Stomach (tissue), 9 donors: ENCODE measurements around the gene HPN. TPM values are rescaled to one million over a fixed set of nuclear protein-coding genes. Genes with fewer than 3 reads are reported as not detected.

ENCODE experiments used
- DNase-seq, 2 donors: peaks; one replicate each; pipeline versions ENCODE4 v3.0.0 to v3.0.0-alpha.2; 2013 to 2019
- H3K27ac ChIP-seq, 5 donors: fragments of 200-600 bp in 4 of 5; sonication (generic) in 4 of 5; one replicate each; pipeline ENCODE4 v1.5.1; 2013 to 2019; ENCODE audit warnings: mild to moderate bottlenecking in 1 of 5, moderate library complexity in 1 of 5
- H3K27me3 ChIP-seq, 3 donors: fragments of 200-600 bp; sonication (generic); one replicate each; pipeline ENCODE4 v1.5.1; 2017 to 2019; ENCODE audit warnings: mixed run types in 1 of 3
- H3K36me3 ChIP-seq, 4 donors: fragments of 200-600 bp; sonication (generic); 1 replicate in 3 of 4; 2 replicates in 1 of 4; pipeline ENCODE4 v1.5.1; 2016 to 2019
- H3K4me1 ChIP-seq, 4 donors: fragments of 200-600 bp; sonication (generic); one replicate each; pipeline ENCODE4 v1.5.1; 2016 to 2019
- H3K4me3 ChIP-seq, 4 donors: fragments of 200-600 bp; sonication (generic) in 3 of 4; one replicate each; pipeline ENCODE4 v1.5.1; 2016 to 2019; ENCODE audit warnings: mild to moderate bottlenecking in 1 of 4
- H3K9me3 ChIP-seq, 4 donors: fragments of 200-600 bp; sonication (generic); one replicate each; pipeline ENCODE4 v1.5.1; 2016 to 2019
- EP300 ChIP-seq: sonication (generic); formaldehyde crosslinking; IDR thresholded peaks from one replicate; pipeline ENCODE4 v1.6.1; 2017; ENCODE audit warnings: antibody characterized with exemption
- POLR2A ChIP-seq, 4 donors: fragments of 450-650 bp; IDR thresholded peaks; one replicate each; pipeline ENCODE4 v1.6.1; 2016; ENCODE audit warnings: antibody characterized with exemption in 4 of 4, control low read depth in 2 of 4, mild to moderate bottlenecking in 1 of 4, moderate library complexity in 1 of 4
- POLR2AphosphoS5 ChIP-seq, 3 donors: sonication (generic); formaldehyde crosslinking; IDR thresholded peaks; one replicate each; pipeline ENCODE4 v1.6.1; 2016; ENCODE audit warnings: antibody characterized with exemption in 3 of 3
- WGBS, 5 donors: extraction: QIAGEN DNeasy Blood & Tissue Kit in 3 of 5; methylation state at CpG; one replicate each; pipeline versions ENCODE4 v1.1.5 to v1.1.7; 2013 to 2018; 5-methylcytosine and 5-hydroxymethylcytosine counted together
- intact Hi-C: fragments of 100-400 bp; cut with DNase I; formaldehyde crosslinking; loops from one replicate; pipeline ENCODE4 v1.15.1; 2023; ENCODE audit warnings: low total_unique reads
- polyA plus RNA-seq, 3 donors: library from polyadenylated mRNA; stranded (reverse); fragments of 200-250 nt; gene quantifications; one replicate each; pipeline ENCODE4 v1.2.3, GENCODE V29; 2013
- total RNA-seq, 5 donors: library from RNA; depleted of rRNA; stranded (reverse); fragments of >200 nt; gene quantifications; one replicate each; pipeline versions ENCODE4 v1.1.0 to v1.2.3, GENCODE V29; 2014 to 2016
- TF ChIP-seq, protein P1 (sequence below), 7 experiments: fragments of 450-650 bp in 4 of 7; fragments of 200-600 bp in 3 of 7; sonication (generic) in 3 of 7; IDR thresholded peaks; one replicate each; pipeline ENCODE4 v1.5.1; 2016 to 2019; ENCODE audit warnings: antibody characterized with exemption in 7 of 7, control low read depth in 2 of 7, mild to moderate bottlenecking in 1 of 7
- donor health status: healthy with polysubstance abuse.
- donor health status: Bipolar disorder and iron deficiency.
- donor health status: healthy.

HPN gene
- total and polyA plus RNA-seq, 8 donors, result 14.7 to 45.2 (median 28.6) TPM; not detected in 1

DNA sequence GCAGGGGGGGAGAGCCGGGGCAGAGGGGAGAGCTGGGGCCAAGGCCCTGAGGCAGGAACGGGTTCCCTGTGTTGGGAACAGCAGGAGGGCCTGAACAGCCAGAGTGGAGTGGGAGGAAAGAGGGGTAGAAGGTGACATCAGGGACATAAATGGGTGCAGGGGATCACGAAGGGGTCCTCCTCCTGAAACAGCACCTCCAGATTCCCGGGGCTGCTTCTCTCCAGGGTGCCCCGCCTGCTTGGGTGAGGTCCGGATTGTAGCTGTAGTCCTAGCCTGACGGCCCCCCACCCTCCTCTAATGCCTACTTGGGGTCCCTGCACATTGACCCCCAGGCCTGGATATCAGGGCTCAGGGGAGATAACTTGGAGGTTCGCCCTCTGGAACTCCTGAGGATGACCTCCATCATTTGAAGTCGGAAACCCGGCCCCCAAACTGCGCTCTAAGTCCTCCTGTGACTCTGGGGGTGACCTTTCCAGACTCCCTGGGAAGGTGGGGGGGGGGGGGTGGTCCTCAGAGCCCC is 11.7 kb upstream of the HPN start:
- H3K9me3 ChIP-seq, result no peaks in the 10 kb centered on the region
- no peak for DNase-seq
- TF ChIP-seq EP300 (no peak), POLR2A (IDR thresholded peaks at IDR 0.05) (no peak), POLR2AphosphoS5 (IDR thresholded peaks at IDR 0.05) (no peak)
- TF ChIP-seq, protein P1, sequence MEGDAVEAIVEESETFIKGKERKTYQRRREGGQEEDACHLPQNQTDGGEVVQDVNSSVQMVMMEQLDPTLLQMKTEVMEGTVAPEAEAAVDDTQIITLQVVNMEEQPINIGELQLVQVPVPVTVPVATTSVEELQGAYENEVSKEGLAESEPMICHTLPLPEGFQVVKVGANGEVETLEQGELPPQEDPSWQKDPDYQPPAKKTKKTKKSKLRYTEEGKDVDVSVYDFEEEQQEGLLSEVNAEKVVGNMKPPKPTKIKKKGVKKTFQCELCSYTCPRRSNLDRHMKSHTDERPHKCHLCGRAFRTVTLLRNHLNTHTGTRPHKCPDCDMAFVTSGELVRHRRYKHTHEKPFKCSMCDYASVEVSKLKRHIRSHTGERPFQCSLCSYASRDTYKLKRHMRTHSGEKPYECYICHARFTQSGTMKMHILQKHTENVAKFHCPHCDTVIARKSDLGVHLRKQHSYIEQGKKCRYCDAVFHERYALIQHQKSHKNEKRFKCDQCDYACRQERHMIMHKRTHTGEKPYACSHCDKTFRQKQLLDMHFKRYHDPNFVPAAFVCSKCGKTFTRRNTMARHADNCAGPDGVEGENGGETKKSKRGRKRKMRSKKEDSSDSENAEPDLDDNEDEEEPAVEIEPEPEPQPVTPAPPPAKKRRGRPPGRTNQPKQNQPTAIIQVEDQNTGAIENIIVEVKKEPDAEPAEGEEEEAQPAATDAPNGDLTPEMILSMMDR (IDR thresholded peaks at IDR 0.05), result no peak
- H3K36me3 ChIP-seq, result peaks cover 10 to 49% (median 40%) of the 10 kb centered on the region in 4 donors
- H3K4me3 ChIP-seq, result peak overlapping the region; percentile 57 to 72 (median 60)
- peaks cover 0 to 27% (median 0%) of the 10 kb centered on the region in 3 donors for H3K27me3 ChIP-seq
- peaks cover 12 to 29% (median 15%) of the 10 kb centered on the region in 4 donors for H3K4me1 ChIP-seq
- intact Hi-C loops, result no loop called here
- WGBS, 5 donors, result 12 to 19% (median 17%) methylated on average over 7 to 11 of the region's 11 CpGs
- peak overlapping the region in 2 of 5 donors; percentile 37 to 65 for H3K27ac ChIP-seq

DNA sequence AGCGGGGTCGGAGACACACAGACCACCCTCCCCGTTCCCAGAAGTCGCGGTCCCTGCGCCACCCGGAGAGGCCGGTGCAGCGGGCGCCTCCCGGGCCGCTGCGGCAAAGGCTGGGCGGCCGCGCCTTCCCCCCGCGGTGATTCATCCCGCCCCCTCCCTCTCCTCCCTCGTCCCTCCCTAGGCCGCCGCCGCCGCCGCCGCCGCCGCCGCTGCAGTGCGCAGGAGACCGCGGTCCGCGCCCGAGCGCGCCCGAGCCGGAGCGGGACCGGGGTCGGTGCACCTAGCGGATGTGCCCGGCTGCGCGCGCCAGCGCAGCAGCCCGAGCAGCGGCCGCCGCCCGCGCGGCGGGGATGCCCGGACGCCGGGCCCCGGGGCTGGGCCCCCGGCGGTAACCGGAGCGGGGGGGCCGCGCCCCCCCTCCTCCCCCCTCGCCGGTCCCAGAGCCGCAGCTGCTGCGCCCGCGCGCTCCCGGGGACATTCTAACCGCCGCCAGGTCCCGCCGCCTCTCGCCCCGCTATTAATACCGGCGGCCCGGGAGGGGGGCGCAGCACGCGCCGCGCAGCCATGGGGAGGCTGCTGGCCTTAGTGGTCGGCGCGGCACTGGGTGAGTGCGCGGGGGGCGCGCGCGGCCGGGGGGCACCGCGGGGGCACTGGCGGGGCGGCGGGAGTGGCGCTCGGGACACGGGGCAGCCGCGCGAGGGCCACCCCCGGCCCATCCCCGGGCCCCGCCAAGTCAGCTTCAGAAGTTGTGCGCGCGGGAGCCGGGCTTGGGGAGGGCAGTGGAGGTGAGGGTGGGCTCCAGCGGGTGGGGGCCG is 11.1 kb upstream of the HPN start, which contains the start of gene SCN1B:
TSS of gene SCN1B (plus strand) at position 214 of the 815 bp plus-strand sequence. CDS start at position 565, 351 bp downstream.
- no peaks in the 10 kb centered on the region for H3K9me3 ChIP-seq
- no peak for TF ChIP-seq POLR2AphosphoS5 (IDR thresholded peaks at IDR 0.05)
- TF ChIP-seq POLR2A (IDR thresholded peaks at IDR 0.05), result no peak
- TF ChIP-seq EP300, result no peak
- TF ChIP-seq, protein P1 (IDR thresholded peaks at IDR 0.05), result no peak
- H3K4me3 ChIP-seq, result peak within 1 kb of the TSS; percentile 57 to 72 (median 60)
- H3K27ac ChIP-seq, result peak within 1 kb of the TSS in 3 of 5 donors; percentile 20 to 65 (median 58)
- peaks cover 12 to 29% (median 15%) of the 10 kb centered on the region in 4 donors for H3K4me1 ChIP-seq
- peaks cover 0 to 27% (median 0%) of the 10 kb centered on the region in 3 donors for H3K27me3 ChIP-seq
- DNase-seq, result peak; percentile 62 to 90
- WGBS, 5 donors, result 0 to 2% (median 1%) methylated on average over 35 to 109 of the region's 118 CpGs
- peaks cover 10 to 45% (median 33%) of the 10 kb centered on the region in 4 donors for H3K36me3 ChIP-seq
- intact Hi-C loops, result no loop called here

GRCh38 chr19:35031072-35031881 is 10.2 kb upstream of the HPN start:
- TF ChIP-seq, protein P1 (IDR thresholded peaks at IDR 0.05), result no peak
- TF ChIP-seq POLR2AphosphoS5 (IDR thresholded peaks at IDR 0.05), result no peak
- TF ChIP-seq POLR2A (IDR thresholded peaks at IDR 0.05), result no peak
- TF ChIP-seq EP300, result no peak
- Histone ChIP-seq H3K27ac (peak overlapping the region in 3 of 5 donors; percentile 20 to 65 (median 58)), H3K4me1 (peaks cover 12 to 29% (median 15%) of the 10 kb centered on the region in 4 donors), H3K9me3 (no peaks in the 10 kb centered on the region), H3K36me3 (peaks cover 3 to 37% (median 25%) of the 10 kb centered on the region in 4 donors), H3K4me3 (peak overlapping the region; percentile 57 to 72 (median 60)), H3K27me3 (peaks cover 0 to 27% (median 0%) of the 10 kb centered on the region in 3 donors)
- 10 to 13% (median 11%) methylated on average over 30 to 31 of the region's 31 CpGs for WGBS, 5 donors
- intact Hi-C loops, result no loop called here
- DNase-seq, result peak in 1 of 2 donors; percentile 61
